GM23338 (cell line): ENCODE measurements around the gene CLSTN2.

Experiments used
- CREB1 ChIP-seq: fragments of 250-450 bp; sonication (Bioruptor Pico); IDR thresholded peaks from 2 replicates; pipeline ENCODE4 v1.5.0; 2020; ENCODE audit warnings: low read depth, mild to moderate bottlenecking, moderate library complexity
- CTCF ChIP-seq, 2 experiments: fragments of 200-600 bp in 1 of 2; sonication (generic) in 1 of 2; conservative IDR thresholded peaks; 2 replicates each; pipeline versions ENCODE4 v1.5.1 to v1.6.1; 2016 to 2017; ENCODE audit warnings: antibody characterized with exemption in 2 of 2, low read depth in 2 of 2, mild to moderate bottlenecking in 2 of 2, moderate library complexity in 1 of 2
- EZH2 ChIP-seq: fragments of 200-600 bp; sonication (generic); IDR thresholded peaks from one replicate; pipeline ENCODE4 v1.8.0; 2017; ENCODE audit warnings: antibody characterized with exemption, mild to moderate bottlenecking, low read depth; ENCODE audit not compliant: unreplicated experiment
- EZH2phosphoT487 ChIP-seq: fragments of 200-600 bp; sonication (generic); IDR thresholded peaks from one replicate; pipeline ENCODE4 v1.8.1; 2018; ENCODE audit warnings: antibody characterized with exemption; ENCODE audit not compliant: unreplicated experiment
- JUNB ChIP-seq: IDR thresholded peaks from one replicate; pipeline ENCODE4 v1.6.1; 2016; ENCODE audit warnings: antibody characterized with exemption; ENCODE audit not compliant: unreplicated experiment
- NANOG ChIP-seq: IDR thresholded peaks from 2 replicates; pipeline ENCODE4 v1.6.1; 2016; ENCODE audit warnings: antibody characterized with exemption, borderline replicate concordance
- POLR2AphosphoS5 ChIP-seq: IDR thresholded peaks from 2 replicates; pipeline ENCODE4 v1.6.1; 2016; ENCODE audit warnings: antibody characterized with exemption, low read depth
- REST ChIP-seq: IDR thresholded peaks from one replicate; pipeline ENCODE4 v1.6.1; 2018; ENCODE audit warnings: antibody characterized with exemption; ENCODE audit not compliant: unreplicated experiment
- ZNF114 ChIP-seq: fragments of 250-450 bp; sonication (Bioruptor Pico); IDR thresholded peaks from 2 replicates; pipeline ENCODE4 v1.5.0; 2020; ENCODE audit warnings: mild to moderate bottlenecking, moderate library complexity
- ZNF331 ChIP-seq: fragments of 250-450 bp; sonication (Bioruptor Pico); IDR thresholded peaks from 2 replicates; pipeline ENCODE4 v1.5.0; 2020; ENCODE audit warnings: low read depth, mild to moderate bottlenecking, moderate library complexity

GRCh38 chr3:140134231-140134965 is 199.4 kb downstream of the CLSTN2 start:
- TF ChIP-seq CTCF (conservative IDR thresholded peaks at IDR 0.05; ENCODE audit: low read depth in 2 of 2) (no peak), CREB1 (CRISPR knock-in tag) (no peak), POLR2AphosphoS5 (no peak), EZH2 (no peak), REST (no peak), ZNF331 (CRISPR knock-in tag) (no peak), EZH2phosphoT487 (no peak), NANOG (no peak), ZNF114 (no peak), JUNB (no peak)
